NCI-H187 (cell line): ENCODE measurements around the gene B3GLCT.
"Not testable (repeated sequence)": the region's sequence is repeated elsewhere in the genome, so short reads cannot be mapped to it uniquely, and the experiment has no call there.

Source experiments
- DNase-seq, 2 experiments: peaks; one replicate each; lab custom pipeline; 2025; lab: John Stamatoyannopoulos, UW

Gene B3GLCT

DNA sequence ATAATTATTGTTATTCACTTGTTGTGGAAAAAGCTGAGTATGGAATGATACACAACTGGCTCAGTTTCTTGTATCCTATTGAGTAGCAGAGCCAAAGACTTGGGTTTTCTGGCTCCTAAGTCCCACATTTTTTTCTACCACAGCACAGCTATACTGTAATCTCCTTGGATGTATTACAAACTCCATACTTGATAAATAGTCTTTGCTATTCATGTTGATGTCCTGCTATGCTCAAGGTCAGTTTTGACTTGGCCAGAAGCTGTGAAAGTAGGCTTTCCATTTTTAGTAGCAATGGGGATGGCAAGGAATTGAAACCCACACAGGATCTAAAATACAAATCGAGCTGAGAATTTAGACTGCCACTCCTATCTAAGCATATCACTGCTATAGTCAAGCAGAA is 79.1 kb downstream of the B3GLCT start:
- DNase-seq, result no peak

DNA sequence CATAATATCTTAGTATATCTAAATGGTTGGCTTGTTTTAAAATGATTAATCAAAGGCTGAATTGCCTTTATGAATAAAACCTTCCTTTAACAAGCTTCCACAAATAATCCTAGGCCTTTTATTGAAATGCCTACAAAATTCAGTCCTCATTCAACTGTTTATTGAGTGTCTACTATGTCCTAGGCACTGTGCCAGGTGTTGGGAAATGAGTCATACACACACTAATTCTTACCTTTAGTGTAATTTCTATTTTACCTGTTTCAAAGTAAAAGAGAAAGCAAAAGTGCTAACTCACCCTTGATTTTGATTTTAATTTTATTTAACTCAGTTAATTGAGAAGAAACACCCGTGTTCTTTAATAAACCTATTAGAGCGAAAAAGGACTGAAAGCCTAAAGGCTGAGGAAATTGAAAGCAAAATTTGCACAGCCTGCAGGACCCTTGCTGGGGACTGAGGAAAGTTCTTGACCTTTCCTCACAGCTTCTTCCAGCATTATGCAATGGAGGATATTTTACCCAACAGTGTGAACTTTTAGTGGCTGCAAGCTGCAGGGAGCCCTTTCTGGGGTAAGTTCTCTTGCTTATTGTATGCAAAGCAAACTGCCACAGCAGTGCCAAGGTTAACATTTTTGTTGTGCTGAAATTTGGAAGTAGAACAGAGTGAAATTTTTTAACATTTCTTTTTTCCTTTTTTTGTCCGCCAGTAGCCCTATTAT is 83.1 kb downstream of the B3GLCT start:
- no peak for DNase-seq

DNA sequence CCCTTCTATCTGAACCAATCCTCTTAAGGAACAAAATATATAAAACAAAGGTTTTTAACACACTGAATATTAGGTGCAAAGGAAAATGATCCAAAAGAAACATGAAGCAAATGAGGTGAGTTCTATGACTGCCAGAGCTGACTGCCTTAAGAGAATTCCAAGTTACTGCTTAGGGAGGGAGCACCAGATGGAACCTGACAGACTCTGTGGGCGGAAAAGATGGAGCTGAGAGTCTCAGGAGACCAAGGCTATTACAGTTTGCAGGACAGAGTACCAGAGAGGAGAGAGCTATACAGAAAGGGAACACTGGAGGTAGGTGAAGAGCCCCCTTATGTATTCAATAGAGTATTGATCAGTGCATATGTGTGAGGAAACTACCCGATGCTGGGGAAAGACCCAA is 87.2 kb downstream of the B3GLCT start:
- no peak for DNase-seq

DNA sequence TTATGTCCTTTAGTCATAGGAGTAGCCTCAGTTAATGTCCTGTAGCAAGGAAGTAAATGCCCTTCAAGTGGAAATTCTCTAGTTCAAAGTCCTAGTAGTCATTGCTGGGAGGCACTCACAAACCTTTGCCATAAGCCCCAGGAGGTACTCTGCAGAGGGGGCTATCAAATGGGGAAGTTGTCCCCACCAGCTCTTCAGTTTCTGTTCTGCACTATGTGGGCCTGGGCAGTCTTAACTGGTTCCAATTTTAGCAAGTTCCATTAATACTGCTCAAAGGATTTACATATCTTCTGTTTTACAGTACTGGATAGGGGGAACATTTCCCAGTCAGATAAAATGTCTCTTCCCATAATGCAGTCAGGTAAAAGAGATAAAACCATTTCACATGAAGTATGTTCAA is 101.3 kb downstream of the B3GLCT start:
- no peak for DNase-seq

DNA sequence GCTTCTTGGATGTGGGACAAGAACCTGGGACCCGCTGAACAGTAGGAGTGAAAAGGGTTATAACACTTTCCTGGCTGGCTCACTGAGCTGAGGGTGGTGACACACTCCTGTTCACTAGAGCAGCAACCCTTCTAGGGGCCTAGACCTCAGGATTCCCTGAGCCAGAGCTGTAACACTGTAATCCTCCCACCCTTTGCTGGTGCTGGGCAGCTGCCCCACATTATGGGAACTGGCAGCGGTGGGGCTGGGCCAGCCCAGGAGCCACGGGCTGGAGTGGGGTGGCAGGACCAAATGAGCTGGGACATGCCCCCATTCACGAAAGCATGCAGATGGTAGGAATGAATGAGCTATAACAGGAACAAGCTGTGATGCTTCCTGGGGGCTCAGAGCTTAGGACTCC is 110.6 kb downstream of the B3GLCT start:
- DNase-seq, result no peak

DNA sequence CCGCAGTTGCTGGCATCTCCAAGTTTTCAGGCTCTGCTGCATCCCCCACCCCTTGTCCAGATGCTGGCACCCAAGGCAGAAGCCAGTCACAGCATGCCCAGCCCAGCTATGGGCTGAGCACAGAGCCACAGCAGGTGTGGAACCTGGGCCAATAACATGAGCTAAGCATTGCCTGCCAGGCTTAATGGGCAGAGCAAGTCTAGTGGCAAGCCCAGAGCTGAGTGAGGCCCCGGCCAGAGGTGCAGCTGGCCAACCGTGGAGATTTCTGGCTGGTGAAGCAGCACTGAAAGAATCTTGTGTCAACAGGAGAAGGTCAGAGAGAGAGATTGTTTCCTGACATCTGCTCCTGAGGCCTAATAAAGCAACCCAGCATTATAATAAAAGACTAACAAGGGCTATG is 111.0 kb downstream of the B3GLCT start:
- DNase-seq, result no peak

DNA sequence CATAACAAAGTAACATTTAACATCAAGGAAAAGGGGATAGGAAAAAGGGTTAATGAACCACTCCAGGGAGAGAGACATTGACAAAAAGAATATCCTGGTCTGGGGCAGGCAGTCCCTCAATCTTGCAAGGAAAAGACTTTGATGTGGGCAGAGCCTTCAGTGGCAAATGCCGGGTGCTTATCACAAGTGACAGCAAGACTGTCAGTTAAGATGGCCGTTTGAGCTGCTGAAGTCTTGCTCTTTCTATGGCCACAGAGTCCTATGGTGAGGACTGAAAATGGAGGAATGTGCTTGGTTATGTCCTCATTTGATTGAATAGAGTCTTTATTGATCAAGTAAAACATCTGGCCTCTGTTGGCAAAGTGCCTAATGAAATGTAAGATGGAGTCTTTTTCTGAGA is 112.1 kb downstream of the B3GLCT start:
- DNase-seq, result no peak

DNA sequence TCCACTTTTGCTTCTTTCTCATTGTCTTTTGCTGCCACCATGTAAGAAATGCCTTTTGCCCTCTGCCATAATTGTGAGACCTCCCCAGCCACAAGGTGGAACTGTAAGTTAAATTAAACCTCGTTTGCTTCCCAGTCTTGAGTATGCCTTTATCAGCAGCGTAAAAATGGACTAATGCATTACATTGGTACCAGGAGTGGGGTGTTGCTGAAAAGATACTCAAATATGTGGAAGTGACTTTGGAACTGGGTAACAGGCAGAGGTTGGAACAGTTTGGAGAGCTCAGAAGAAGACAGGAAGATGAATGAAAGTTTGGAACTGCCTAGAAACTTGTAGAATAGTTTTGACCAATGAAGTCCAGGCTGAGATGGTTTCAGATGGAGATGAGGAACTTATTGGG is 115.2 kb downstream of the B3GLCT start:
- DNase-seq, result no peak

DNA sequence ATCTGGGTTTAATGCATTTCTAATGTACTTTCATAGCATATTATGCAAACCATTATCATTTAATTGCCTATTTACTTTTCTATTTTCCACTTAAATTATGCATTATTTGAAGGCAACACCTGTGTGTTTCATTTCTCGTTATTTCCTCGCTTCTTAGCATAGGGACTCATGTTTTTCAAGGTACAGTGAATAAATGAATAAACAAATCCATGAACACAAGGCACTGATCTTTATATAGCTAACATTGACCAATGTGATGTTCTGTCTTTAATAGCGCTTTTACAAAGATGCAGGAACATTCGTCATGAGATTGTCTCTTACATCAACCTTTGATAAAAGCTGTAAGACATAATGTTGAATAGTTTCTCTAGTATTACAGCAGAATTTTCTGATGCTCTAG is 121.2 kb downstream of the B3GLCT start:
- DNase-seq, result no peak

DNA sequence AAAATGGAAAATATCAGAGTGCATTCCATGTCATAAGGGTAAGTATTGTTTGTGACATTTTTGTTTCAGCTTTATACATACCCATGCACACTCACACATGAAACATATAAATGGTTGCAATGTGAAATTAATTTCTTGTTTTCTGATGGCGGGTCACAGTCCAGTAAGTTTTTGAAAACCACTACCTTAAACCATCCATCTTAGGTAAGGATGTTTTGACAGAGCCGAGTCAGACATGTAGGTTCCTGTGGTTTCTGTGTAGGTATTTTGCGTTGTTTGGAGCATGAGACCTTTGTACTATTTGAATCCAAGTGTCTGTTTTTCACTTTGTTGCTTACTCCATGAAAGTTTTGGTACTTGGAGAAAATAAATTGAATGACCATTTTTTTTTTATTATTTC is 121.7 kb downstream of the B3GLCT start:
- no peak for DNase-seq

DNA sequence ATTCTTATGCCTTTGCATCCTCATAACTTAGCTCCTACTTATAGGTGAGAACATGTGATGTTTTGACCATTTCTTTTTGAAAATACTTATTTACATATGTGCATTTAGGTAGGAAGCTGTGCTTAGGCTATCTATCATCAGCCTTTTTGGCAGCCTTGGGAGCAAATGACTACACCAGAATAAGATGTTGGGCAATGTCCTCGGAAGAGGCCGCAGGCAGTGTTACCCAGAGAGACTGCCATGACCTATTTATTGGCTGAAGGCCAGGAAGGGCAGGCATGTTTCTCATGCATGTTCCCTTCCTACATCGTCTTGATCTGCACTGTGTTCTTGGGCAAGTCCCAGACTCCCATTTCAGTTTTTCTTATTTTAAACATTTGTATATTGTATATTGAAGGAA is 122.3 kb downstream of the B3GLCT start:
- no peak for DNase-seq

DNA sequence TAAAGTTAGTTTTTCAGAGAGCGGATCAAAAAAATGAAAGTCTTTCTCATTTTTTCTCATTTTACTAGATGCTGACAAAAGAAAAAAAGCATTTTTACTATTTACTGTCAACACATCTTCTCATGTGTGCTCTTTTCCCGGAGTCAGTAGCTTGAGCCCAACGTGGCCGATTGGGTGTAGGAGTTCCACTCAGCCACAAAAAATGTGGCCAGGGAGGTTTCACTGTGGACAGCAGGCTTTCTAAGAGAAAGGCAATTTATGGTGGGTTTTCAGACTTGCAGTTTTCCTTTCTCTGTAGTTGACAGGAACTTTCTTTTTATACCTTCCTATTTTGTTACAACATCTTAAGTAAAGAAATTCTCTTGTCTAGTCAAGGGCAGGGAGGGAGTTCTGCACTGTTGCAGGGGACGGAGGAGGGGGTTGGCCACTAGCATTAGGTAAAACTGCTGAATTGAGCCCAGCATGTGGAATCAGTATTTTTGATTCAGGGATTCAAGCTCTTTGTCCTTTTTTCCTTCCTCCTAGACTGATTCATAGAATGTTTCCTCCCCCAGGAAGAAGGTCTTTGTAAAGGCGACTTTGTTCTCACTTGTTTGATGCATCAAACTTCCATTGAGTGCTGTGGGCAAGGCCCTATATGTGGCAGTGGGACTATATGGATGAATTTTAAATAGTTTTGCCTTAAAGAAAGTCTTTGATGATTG is 123.1 kb downstream of the B3GLCT start:
- DNase-seq, result no peak

DNA sequence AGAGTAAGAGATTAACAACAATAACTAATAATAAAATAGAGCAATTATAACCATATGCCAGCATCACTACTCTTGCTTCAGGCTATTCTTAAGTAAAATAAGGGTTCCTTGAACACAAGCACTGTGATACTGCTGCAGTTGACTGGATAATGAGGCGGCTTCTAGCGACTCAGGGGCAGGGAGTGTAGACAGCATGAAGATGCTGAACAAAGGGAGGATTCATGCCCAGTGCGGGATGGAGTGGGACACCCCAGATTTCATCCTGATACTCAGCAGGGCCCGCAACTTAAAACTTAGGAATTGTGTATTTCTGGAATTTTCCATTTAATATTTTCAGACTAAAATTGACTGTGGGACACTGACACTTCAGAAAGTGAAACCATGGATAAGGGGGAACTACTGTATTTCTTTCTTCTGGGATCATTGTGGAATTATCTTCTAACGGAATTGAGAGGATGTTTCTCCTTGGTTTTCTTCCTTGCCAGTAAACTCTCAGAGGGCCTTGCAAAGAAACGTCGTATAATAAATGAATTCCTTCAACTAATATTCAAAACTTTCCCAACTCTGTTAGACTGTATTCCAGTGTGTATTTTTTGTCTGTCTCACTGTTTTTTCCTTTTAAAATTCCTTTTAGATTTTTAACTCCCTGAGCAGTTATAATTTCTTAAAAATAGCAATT is 127.5 kb downstream of the B3GLCT start:
- no peak for DNase-seq

DNA sequence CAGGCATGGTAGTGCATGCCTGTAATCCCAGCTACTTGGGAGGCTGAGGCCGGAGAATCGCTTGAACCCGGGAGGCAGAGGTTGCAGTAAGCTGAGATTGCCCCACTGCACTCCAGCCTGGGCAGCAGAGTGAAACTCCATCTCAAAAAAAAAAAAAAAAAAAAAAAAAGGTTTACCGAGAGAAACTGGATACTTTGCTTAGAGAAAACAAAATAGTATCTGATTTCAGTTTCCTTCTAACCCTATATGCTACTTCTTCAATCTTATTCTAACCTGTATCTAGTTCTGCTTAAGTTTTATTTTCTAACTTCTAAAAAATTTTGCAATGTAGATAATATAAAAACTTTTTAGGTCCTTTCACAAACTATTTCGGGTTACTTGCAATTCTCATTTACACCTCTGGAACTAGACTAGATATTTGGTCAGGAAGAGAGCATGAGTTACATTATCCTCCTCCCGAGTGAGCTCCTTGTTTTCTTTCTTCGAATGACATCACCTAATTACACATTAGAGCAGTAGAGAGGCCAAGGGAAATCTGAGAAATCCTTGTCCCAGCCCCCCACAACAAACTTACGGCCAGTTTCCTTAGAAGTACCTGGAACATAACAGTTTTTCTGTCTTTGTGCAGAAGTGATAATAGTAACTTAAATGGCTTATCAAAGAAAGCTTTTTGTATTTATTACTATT is 128.9 kb downstream of the B3GLCT start:
- DNase-seq, result no peak

DNA sequence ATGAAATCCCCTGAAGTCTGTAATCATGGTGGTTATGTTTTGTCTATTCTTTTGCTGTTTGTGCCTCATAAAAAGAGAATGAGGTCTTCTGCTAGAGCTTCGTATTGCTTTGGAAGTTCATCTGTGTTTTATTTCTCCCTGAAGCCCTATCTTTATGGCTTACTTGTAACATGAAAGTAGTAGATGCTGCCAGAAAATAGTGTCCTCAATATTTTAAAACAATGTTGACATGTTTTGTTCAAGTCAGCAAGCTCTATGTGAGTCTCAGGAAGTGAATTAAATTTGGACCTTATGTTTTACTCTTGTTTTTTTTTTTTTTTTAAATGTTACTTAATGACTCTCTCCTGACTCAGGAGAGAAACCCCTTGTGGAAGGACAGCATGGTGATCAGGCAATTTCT is 130.5 kb downstream of the B3GLCT start:
- no peak for DNase-seq

DNA sequence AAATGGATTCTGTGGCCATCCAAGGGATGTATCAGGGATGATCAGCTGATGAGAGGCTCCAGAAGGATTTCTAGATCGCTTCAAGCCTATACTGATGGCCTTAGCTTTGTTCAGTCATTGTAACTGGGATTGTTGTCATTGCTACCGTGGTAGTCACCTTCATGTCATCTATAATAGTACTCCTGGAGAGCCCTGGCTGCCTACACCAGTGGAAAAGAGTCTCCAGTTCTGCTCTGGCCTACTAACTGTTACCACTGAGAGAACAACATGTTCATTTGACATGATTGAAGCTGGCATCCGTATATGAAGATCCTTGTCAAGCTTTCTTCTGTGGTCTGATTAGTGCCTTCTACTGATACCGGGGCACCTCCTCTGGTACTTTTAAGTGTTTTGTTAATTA is 131.3 kb downstream of the B3GLCT start:
- DNase-seq, result no peak

DNA sequence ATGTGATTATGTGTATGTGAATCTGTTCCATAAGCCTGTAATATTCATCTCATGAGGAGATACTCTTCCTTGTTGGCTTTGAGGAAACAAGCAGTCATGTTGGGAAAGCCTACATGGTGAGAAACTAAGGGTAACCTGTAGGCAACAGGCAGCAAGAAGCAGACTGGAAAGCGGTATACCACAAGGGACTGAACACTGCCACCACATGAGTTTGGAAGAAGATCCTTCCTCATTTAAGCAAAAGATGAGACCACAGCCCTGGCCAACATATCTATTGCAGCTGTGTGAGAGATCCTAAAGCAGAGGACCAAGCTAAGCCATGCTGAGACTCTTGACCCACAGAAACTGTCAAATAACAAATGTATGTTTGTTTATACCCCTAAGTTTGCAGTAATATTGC is 134.8 kb downstream of the B3GLCT start:
- DNase-seq, result no peak

DNA sequence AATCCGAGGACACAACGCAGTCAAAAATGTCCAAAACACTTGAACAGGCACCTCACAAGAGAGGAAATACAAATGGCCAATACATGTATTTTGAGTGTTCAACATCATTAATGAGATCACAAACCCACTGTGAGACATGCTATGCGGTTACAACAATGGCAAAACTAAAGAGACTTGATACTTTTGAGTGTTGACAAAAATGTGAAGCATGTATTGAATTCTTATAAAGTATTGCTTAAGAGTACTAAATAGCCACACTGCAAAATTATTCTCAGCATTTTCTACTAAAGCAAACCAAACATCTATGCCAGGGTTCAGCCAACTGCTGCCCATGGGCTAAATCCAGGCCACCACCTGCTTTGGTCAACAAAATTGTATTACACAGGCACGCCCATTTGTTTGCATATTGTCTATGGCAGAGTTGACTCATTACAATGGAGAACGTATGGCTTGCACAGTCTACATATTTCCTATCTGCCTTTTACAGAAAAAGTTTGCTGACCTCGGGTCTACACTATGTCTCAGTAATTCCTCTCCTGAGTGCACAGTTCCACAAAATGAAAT is 135.3 kb downstream of the B3GLCT start:
- DNase-seq, result no peak

DNA sequence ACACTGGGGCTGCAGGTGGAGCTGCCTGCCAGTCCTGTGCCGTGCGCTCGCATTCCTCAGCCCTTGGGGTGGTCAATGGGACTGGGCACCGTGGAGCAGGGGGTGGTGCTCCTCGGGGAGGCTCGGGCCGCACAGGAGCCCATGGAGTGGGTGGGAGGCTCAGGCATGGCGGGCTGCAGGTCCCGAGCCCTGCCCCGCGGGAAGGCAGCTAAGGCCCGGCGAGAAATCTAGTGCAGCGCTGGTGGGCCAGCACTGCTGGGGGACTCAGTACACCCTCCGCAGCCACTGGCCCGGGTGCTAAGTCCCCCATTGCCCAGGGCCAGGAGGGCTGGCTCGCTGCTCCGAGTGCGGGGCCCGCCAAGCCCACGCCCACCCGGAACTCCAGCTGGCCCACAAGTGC is 139.8 kb downstream of the B3GLCT start:
- not testable (repeated sequence) for DNase-seq

DNA sequence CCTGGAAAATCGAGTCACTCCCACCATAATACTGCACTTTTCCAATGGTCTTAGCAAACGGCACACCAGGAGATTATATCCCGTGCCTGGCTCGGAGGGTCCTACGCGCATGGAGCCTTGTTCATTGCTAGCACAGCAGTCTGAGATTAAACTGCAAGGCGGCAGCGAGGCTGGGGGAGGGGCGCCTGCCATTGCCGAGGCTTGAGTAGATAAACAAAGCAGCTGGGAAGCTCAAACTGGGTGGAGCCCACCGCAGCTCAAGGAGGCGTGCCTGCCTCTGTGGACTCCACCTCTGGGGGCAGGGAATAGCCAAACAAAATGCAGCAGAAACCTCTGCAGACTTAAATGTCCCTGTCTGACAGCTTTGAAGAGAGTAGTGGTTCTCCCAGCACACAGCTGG is 141.1 kb downstream of the B3GLCT start:
- not testable (repeated sequence) for DNase-seq

DNA sequence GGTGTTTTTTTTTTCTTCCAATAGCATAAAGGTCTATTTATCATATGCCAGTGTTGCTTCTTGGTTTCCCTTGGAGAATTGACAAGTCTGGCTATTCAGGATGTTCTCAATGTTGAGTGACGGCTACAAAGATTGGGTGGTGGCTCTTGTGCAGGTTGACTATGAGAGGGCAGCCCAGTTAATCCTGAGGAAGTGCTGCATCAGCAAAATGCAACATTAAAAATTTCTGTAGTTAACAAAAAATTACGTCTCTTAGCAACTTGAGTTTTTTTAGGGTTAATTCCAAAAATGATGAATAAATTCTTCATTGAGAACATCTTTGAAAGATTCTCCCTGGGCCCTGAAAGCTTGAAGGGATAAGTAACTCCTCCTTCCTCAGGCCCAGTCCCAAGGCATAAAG is 147.1 kb downstream of the B3GLCT start:
- no peak for DNase-seq

DNA sequence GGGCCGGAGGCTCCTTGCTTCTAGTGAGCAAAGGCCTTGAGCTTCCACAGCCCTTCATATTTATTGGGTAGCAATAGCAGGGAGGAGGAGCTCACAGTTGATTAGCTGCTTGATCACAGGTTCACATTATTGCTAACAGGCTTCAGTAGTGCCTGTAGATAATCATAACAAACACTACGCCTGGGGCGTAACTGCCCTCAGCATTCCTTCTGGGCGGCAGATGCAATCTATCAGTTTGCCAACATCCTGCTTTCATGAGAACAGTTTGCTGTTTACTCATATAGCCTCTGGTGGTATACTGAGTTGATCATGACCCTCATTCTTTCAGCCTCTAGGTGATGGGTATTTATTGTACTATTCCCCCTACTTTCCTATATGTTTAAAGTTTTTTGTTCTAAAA is 149.4 kb downstream of the B3GLCT start:
- DNase-seq, result no peak
